HG02588 (cell line): ENCODE results near the gene SLC16A2.
A peak's percentile ranks its signal among the peaks of the same experiment; 100 is the strongest.
"Not testable (repeated sequence)": the region's sequence is repeated elsewhere in the genome, so short reads cannot be mapped to it uniquely, and the experiment has no call there.

Experiments used
- ATAC-seq: cut with Tn5 transposase; IDR thresholded peaks from one replicate; pipeline ENCODE4 v1.9.1; 2021; ENCODE audit warnings: mild to moderate bottlenecking, moderate library complexity; ENCODE audit not compliant: unreplicated experiment

Gene SLC16A2

DNA sequence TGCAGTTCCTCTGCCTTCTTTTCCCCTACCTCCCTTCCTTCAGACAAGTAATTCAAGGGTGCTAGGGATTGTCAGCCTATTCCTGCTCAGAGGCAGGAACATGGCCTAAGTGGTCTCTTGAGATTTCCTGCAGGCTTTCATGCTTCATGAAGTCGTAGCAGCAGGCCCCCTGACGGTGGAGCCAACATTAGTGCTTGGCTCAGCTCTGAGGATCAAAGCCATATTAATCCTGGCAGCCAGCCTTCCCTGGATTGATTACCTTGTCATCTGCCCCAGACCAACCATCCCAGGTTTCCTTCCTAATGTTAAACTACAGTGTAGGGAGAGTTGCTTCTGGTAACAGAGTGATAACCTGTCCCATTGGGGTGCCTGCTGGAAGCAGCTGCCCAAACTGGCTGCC lies 84.1 kb downstream of the SLC16A2 start:
- no peak for ATAC-seq

DNA sequence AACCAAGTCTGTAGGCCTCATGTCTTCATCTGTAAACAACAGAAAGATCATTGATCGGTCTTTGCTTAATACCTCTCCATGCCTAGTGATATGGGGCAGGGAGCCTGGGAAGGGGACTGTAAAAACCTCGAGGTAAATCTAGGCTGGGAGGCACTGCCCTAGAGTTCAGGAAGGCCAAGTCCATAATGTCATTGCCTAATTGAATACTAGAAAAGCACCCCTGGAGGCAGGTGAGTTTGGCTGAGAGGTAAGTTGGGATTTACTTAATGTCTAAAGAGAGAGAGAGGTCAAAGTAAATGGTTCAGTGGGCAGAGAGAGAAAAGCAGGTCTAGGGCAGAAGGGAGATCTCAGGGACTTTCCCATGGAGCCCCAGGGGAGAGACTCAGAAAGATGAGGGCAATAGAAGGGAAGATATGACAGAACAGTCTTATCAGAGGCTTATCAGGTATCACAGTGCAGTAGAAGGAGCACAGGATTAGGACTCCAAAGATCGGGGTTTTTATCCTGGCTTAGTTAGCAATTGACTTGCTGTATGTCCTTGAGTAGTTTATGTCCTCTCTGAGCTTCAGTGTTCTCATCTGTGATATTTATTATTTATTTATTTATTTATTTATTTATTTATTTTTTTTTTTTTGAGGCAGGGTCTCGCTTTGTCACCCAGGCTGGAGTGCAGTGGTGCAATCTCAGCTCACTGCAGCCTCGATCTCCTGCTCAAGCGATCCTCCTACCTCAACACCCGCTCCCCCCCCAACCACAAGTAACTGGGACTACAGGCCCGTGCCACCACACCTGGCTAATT lies 85.2 kb downstream of the SLC16A2 start:
- peak; percentile 96 for ATAC-seq

DNA sequence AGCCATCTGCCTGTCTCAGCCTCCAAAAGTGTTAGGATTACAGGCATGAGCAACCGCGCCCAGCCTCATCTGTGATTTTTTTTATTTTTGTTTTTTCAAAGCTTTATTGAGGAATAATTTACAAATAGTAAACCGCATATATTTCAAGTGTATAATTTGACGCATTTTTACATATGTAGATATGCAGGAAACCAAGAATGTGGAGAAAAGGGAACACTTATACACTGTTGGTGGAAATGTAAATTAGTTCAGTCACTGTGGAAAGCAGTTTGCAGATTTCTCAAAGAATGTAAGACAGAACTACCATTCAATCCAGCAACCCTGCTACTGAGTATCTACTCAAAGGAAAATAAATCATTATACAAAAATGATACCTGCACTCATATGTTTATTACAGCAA lies 85.9 kb downstream of the SLC16A2 start:
- no peak for ATAC-seq

DNA sequence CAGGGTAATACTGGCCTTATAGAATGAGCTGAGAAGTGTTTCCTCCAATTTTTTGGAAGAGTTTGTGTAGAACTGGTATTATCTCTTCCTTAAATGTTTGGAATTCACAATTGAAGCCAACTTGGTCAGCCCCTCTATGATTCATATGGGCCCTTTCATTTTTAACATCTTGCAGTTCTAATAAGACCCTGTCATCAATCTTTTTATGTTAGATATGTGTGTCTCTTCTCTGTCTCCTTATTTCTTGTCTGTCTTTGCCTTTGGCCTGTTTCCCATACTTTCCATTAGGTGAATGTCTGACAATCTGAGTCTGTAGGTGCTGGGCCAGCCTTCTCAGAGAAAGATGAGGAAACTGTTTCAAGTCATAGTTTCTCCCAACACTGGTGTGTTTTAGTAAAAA lies 88.7 kb downstream of the SLC16A2 start:
- no peak for ATAC-seq

DNA sequence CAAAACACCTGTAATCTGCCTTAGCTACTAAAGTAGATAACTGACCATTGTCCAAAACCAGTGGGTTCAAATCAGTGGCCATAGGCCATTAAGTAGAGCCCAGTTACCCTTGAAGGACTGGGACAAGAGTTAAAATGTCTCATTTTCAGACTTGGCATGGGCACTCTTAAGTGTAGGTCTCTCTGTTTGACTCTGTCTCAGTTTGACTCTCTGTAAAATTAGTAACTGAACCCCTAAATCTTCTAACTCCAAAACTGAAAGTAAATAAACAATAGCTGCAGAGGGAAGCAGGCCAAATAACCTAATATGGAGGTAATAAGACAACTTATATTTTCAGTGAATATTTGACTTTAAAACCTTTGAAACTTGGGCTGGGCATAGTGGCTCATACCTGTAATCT lies 89.1 kb downstream of the SLC16A2 start:
- no peak for ATAC-seq

DNA sequence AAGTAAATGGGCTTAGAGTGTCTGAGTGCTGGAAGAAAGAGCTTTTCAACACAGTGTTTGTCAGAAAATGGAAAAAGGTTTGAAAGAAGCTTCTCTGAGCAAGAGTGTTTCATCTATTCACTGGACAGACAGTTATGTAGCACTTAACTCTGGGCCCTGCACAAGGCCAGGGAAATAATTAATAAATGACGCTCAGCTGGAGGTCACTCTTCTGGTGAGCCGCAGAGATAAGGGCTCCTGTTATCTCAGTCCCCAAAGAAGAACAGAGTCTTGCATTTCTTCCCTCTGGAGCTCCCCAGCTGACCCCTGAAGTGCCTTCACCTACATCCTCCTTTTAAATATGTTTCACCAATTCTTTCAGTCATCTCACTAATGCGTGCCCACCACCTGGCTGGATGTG lies 90.4 kb downstream of the SLC16A2 start:
- no peak for ATAC-seq

DNA sequence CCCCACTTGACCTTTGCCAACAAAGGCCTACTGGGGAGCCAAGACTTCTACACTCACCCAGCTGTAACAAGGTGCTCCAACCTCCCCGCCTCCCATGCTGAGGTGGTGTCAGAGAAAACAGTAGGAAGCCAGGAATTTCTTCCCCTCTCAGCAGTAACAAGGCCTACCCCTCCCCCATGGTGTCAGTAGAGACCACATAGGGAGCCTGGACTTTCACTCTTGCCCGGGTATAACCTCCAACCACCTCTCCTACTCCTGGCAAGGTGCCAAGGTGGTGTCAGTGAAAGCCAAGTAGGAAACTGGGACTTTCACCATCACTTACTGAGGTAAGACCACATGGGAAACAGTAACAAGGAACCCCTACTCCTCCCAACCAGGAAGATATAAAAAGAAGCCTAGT lies 93.1 kb downstream of the SLC16A2 start:
- no peak for ATAC-seq

DNA sequence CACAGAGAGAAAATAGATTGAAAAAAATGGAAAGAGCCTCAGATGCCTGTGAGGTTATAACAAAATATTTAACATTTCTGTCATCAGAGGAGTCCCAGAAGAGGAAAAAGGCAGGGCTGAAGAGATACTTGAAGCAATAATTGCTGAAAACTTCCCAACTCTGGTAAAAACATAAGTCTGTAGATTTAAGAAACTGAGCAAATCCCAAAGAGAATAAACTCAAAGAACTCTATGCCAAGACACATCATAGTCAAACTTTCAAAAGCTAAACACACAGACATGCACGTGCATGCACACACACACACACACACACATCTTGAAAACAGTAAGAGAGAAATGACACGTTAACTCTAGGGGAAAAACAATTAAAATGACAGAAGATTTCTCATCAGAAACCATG lies 94.1 kb downstream of the SLC16A2 start:
- no peak for ATAC-seq

DNA sequence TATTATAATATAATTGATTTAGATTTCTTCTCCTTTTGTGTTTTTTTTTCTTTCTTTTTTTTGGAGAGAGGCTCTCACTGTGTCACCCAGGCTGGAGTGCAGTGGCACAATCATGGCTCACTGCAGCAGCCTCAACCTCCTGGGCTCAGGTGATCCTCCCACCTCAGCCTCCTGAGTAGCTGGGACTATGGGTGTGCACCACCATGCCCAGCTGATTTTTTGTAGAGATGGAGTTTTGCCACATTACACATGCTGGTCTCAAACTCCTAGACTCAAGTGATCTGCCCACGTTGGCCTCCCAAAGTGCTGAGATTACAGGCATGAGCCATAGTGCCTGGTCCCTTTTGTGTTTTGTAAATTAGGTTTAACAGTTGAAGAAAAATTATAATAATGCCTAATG lies 94.7 kb downstream of the SLC16A2 start:
- not testable (repeated sequence) for ATAC-seq

DNA sequence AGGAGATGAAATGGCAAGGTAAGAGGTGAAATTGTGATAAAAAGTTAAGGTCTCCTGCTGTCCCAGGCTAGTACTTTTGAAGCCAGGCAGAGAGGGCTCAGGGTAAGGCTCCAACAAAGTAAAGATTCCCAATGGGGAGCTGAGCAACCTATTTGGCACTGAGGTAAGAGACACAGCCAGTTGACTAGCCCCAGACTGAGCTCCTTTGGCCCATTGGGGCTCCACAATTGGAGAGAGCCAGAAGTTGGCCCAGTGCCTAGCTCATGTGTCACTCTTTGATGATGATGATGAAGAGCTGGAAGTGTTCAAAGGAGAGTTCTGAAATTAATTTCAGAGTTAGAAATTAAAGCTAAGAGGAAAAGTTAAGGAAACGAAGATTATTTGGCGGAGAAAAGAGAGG lies 98.6 kb downstream of the SLC16A2 start:
- no peak for ATAC-seq

DNA sequence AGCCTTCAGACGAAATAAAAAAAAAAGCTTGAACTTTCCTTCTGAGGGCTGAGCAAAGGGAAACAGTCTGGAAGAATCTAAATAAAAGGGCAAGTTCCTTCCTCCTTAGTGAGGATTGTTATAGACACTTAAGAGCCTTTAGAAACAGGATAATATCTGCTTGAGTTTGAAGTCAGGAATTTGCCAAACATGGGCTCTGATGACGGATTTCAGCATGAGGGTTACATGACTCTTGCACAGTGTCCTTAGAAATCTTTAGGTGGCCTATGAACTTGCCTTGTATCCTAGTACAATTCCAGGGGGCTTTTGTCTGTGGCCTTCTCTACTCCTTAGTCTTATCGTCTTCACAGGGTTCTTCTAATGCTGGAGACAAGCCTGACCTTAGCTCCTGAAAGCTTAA lies 99.0 kb downstream of the SLC16A2 start:
- no peak for ATAC-seq

DNA sequence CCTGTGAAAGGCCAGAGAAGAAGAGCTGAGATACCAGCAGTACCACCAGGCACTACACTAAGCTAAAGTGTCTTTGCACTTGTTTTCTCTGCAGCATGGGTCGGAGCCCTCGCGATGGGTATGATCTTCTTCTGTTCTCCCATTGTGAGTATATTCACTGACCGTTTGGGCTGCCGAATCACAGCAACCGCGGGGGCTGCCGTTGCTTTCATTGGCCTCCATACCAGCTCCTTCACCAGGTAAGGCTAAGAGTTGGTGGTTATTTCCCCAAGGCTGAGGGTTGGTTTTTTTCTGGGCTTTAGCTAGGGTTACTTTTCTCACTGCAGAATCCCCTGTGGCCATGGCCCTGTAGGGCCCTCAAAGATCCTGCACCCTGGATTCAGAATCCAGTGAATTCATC lies 99.6 kb downstream of the SLC16A2 start:
- no peak for ATAC-seq

DNA sequence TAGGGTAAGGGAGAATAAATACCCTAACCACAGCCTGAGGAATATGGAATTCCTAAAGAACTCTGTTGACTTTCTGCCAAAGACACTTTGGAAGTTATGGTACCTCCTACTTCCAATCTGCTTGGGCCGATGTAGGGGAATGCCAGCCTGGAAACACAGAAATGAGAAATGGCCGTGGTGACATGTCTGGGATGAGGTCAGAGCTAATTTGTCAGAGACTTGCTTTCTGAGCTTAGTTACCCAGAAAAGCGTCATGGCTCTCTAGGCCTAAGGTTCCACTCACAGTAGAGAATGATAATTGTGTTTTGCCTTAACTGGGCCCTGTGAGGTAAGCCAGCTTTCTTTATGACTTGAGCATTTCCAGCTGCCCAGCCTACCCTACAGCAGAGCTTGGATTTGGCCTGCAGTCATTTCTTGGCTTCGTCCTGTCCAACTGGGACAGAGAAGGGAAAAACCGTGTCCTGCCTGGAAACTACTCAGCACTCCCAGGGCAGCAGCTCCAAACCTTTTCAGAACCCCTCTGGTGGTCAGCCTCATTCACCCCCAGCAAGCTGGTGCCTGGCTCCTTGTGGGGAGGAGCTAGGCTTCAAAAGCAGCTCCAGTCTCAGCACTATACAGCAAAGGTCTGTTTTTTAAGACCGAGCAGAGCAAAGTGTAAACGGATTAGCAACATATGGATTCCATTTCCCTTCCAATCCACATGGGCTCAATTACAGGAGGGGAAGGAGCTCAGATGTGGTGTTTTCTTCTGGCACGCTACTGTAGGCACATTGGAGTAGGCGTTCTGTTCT lies 100.9 kb downstream of the SLC16A2 start:
- no peak for ATAC-seq

DNA sequence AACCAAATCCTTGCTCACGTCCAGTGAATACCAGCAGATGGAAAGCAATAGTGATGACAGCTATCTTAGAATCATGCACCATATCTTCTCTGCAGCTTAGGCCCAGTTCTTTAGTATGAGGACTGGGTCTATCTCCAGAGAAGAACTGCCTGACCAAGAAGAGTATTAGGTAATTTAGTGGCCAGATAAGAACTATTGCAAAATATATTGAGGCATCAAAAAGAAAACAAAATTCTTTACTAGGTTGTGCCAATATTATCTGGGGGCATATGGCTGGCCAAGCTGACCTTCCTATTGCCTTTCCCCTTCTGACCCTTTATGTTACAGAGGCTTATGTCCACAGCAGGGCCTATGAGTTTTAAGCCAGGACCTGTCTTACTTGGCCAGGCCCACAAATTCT lies 101.9 kb downstream of the SLC16A2 start:
- no peak for ATAC-seq

DNA sequence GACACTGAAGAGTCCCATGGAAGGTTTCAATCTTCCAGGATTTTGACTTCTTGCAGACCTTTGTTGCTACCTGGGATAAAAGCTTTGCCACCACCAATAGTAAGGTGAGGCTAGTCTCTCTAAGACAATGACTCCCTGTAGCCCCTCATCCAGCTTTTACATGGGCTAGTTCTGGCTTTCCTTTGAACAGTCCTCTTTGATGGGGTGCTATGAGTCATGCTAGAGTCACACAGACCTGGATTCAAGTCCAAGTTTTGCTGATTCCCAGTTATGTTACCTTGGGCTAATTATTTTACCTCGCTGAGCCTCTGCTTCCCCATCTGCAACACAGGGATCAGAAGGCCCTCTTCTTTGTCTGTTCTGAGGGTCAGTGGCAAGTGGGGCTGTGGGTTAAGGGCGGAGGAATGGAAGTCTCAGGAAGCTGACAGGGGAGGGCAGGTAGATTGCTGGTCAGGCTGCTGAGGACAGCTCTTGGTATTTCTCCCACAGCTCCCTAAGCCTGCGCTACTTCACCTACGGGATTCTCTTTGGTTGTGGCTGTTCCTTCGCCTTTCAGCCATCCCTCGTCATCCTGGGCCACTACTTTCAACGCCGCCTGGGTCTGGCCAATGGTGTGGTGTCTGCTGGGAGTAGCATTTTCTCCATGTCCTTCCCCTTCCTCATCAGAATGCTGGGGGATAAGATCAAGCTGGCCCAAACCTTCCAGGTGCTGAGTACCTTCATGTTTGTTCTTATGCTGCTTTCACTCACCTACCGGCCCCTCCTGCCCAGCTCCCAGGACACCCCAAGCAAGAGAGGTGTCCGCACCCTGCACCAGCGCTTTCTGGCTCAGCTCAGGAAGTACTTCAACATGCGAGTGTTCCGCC lies 102.8 kb downstream of the SLC16A2 start:
- no peak for ATAC-seq

DNA sequence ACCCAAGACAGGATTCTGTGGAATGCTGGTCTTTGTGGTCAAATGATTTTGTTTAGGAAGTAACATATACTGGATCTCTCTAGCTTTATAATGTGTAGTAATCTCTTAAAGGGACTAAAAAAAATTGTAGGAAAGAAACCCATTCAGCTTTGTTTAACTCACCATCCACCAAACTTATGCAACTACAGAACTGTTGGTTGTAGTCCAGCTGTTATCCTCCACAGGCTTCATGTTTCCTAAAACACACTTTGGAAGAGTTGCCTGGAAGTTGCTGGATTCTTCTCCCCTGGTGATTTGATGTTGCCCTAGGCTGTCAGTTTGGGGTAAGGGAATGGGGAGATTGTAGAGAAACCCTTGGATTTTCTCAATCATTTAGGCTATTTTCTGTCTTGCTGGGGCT lies 103.8 kb downstream of the SLC16A2 start:
- ATAC-seq = no peak

DNA sequence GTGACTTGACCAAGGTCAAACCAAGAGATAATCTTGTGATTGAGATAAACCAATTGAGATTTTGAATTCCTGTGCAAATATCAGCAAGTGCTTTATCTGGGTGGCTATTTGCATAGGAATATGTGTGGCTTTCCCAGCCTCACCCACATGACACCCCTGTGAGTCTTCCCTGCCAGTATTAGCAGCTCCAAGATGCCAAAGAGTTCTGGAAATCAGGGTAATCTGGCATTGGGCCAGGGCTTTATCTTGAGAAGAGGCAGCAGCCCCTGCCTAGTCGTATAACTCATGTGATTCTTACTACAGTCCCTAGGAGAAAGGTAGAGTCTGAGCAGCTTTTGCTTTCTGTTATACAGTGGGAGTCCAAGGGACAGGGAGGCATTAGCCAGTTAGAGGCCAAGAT lies 105.5 kb downstream of the SLC16A2 start:
- no peak for ATAC-seq

DNA sequence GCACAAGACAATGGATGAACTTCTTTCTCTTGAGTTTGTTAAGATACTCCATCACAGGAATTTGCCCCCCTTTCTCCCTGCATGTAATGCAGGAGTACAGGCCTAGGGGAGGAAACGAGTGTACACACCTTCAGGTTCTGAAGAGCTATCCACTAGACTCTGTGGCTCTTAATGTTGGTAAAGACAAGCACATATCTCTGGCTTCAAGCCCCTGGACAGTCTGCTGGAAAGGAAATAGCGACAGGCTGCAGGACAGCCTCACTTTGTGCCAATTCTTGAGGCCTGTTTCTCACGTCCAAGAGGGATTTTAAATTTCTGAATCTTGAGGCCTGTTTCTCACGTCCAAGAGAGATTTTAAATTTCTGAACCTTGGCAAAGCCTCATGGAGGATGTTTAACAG lies 106.1 kb downstream of the SLC16A2 start:
- no peak for ATAC-seq

DNA sequence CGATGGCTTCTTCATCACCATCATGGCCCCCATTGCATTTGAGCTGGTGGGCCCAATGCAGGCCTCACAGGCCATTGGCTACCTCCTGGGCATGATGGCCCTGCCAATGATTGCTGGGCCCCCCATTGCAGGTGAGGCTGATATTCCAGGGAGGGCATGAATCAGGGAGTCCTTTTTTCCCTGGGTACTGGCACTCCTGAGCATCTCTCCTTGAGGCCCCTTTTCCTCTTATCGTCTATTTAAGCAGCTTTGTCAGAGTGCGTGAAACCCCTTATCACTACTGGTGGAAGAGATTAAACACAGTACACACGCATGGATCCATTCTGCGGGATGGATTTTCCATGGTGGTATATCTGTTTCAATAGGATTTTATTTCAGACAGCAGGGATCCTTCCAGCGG lies 108.0 kb downstream of the SLC16A2 start:
- ATAC-seq = no peak

DNA sequence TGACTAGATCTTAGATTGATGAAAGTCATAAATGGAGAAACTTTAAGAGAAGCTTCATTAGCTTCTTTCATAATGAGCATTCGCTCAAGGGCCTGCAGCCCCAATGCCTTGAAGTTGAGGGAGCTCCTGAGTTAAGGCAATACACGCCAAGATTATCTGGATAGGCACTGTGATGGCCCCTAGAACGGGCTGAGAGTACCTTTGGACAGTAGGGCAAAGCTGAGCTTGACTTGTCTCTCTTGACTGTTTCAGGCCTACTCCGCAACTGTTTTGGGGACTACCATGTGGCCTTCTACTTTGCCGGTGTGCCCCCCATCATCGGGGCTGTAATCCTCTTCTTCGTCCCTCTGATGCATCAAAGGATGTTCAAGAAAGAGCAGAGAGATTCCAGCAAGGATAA lies 109.8 kb downstream of the SLC16A2 start:
- ATAC-seq = no peak

DNA sequence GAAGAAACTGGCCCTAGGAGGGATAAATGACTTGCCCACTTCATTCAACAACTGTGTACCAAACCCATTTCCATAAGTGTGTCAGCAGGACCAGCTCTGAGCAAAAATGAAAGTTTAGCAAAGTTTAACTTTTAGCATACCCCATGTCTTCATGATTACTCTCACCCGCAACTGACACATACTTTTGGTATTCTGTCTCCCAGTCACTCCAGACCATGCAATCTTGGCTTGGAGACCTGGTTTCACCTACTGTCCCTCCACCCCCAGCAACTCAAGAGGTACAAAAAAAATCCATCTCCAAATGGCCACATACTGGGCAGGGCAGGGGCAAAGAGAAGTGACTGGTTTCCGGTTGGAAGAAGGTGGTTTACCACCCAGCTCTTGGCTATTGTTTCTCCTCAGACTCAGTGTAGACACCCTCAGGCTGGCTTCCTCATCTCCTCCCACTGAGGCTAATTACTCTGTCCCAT lies 113.3 kb downstream of the SLC16A2 start:
- peak; percentile 49 for ATAC-seq

DNA sequence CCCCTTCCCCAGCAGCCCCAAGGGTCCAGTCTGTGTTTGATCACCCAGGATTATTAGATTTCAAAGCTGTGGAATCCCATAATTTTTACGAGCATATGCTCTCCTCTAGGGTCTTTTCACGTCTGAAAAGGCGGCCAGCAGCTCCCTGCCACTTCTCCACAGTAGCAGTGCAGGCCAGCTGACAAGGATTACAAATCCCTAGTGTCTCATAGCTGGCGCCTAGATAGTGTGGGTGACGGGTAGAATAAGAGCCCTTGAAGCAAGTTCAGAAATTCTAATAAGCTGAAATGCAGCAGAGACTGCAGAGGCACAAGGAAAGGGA lies 113.8 kb downstream of the SLC16A2 start:
- ATAC-seq = no peak
